AG04450 (cell line): ENCODE measurements around the gene CORO7. TPM values are rescaled to one million over a fixed set of nuclear protein-coding genes. Genes with fewer than 3 reads are reported as not detected.
A peak's percentile ranks its signal among the peaks of the same experiment; 100 is the strongest.

Experiments
- CTCF ChIA-PET: fragments of 300-600, 350-600 bp; formaldehyde crosslinking; extraction: SDS; loops from one replicate; lab custom pipeline; 2022; ENCODE audit warnings: antibody characterized with exemption, inconsistent platforms; lab: Charles Lee
- POLR2A ChIA-PET: fragments of 350-600 bp; formaldehyde crosslinking; extraction: SDS; loops from one replicate; lab custom pipeline; 2021; ENCODE audit warnings: antibody characterized with exemption, inconsistent platforms; lab: Yijun Ruan, JAX
- DNase-seq: peaks from one replicate; pipeline ENCODE4 v3.0.0-alpha.2; 2011; ENCODE audit warnings: low read depth, low spot score
- H3K27ac ChIP-seq: one replicate; pipeline ENCODE4 v1.5.1; 2012; ENCODE audit warnings: low read depth, low read length, control low read depth
- H3K27me3 ChIP-seq: one replicate; pipeline ENCODE4 v1.6.0; 2012; ENCODE audit warnings: low read length; ENCODE audit not compliant: control insufficient read depth, insufficient read depth
- H3K4me3 ChIP-seq: 2 replicates; pipeline ENCODE4 v1.5.1; 2011; ENCODE audit warnings: mild to moderate bottlenecking, low read depth, low read length, control low read depth
- H3K9me3 ChIP-seq: 2 replicates; pipeline ENCODE4 v1.5.1; 2012; ENCODE audit warnings: low read length; ENCODE audit not compliant: control insufficient read depth, insufficient read depth
- CTCF ChIP-seq: IDR thresholded peaks from 2 replicates; pipeline ENCODE4 v1.5.1; 2011; ENCODE audit warnings: low read depth, low read length, control low read depth, inconsistent platforms
- polyA plus RNA-seq: library from polyadenylated mRNA; depleted of rRNA; stranded (reverse); fragments of >200 nt; gene quantifications from 2 replicates; pipeline ENCODE4 v1.2.3, GENCODE V29; 2011

CORO7 gene
- polyA plus RNA-seq, 1 experiment = 7.0 TPM

GRCh38 chr16:4376893-4377572 lies 39.4 kb downstream of the CORO7 start:
- ChIA-PET POLR2A (interaction anchor here (1.5 to 4.3 kb wide), 2 partner anchors 11 to 15 kb away, joined by 4 to 34 read pairs; no protein-coding TSS in a partner anchor), CTCF (interaction anchor here (1.0 to 9.1 kb wide), 3 partner anchors 17 to 176 kb away, joined by 3 to 55 read pairs (median 9); no protein-coding TSS in a partner anchor)
- TF ChIP-seq CTCF = no peak
- peaks cover 4% of the 10 kb centered on the region; the same call in 1 of the 2 replicates for H3K9me3 ChIP-seq
- peak overlapping the region; percentile 48; the same call in 1 of the 2 replicates for H3K4me3 ChIP-seq
- peak overlapping the region; percentile 21 for H3K27ac ChIP-seq
- DNase-seq = no peak
- no peaks in the 10 kb centered on the region for H3K27me3 ChIP-seq

DNA sequence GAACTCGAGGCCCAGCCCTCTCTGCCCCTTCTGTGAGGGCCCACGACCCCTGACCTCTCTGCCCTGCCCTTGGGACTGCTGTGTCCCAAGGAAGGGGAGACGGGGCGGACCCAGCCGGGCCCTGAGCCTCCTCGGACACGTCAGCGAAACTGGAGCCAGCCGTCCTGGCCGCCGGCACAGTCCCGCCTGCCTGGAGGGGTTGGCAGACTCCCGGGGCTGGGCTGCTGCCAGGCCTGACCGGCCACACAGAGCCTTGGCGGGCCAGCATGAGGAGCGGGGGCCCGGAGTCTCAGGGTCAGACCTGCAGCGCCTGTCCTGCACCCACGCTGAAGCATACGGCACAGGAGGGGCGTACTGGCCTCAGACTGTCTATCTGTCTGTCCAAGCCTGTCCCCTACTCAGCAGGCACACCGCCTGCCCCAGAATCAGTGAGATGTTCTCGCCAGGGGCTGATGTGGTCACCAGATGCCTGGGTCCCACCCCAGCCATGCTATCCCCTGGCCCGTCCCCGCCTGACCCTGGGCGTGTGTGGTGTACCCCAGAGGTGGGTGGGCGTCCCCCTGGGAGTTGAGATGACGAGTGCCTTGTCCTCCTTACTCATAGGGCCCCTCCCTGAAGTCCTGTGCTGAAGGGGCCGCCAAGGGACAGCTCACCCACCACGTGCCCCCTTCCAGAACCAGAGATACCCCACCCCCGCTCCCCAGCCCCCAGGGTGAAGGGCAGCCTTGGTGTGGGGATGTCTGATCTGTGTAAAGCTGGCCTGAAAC lies 40.1 kb downstream of the CORO7 start:
- Histone ChIP-seq H3K4me3 (peak overlapping the region; percentile 48), H3K27ac (peak overlapping the region; percentile 87), H3K9me3 (peaks cover 4% of the 10 kb centered on the region; the same call in 1 of the 2 replicates), H3K27me3 (no peaks in the 10 kb centered on the region)
- peak; percentile 57 for DNase-seq
- ChIA-PET POLR2A (interaction anchor here (0.5 to 4.3 kb wide), 3 partner anchors 13 to 20 kb away, joined by 3 to 34 read pairs (median 4); no protein-coding TSS in a partner anchor), CTCF (interaction anchor here (3.2 to 9.1 kb wide), 2 partner anchors 17 to 27 kb away, joined by 9 to 55 read pairs; no protein-coding TSS in a partner anchor)
- no peak for TF ChIP-seq CTCF

DNA sequence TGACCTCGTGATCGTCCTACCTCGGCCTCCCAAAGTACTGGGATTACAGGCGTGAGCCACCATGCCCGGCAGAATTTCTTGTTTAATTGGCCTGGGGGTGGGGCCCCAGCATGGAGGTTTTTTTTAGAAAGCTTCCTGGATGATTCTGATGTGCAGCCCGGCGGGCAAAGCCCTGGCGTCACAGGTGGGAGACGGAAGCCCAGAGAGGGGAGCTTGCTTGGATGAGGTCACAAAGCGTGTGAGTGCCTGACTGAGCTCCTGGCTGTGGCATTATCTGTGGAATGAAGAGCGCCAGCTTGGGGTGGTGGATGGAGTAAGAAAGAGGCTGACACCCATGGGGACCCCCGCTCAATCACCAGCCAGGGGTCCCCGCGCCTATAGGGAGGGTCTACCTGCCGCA lies 40.7 kb downstream of the CORO7 start:
- TF ChIP-seq CTCF = no peak
- CTCF ChIA-PET = interaction anchor here (9.1 kb wide), 1 partner anchor 27 kb away, joined by 55 read pairs; no protein-coding TSS in a partner anchor

GRCh38 chr16:4373909-4374742 lies 42.3 kb downstream of the CORO7 start:
- Histone ChIP-seq H3K9me3 (no peaks in the 10 kb centered on the region; the same call in 1 of the 2 replicates), H3K4me3 (peak overlapping the region; percentile 97), H3K27ac (peak overlapping the region; percentile 96), H3K27me3 (no peaks in the 10 kb centered on the region)
- DNase-seq = peak; percentile 93
- CTCF ChIA-PET = interaction anchor here (0.9 to 9.1 kb wide), 3 partner anchors 15 to 85 kb away, joined by 3 to 55 read pairs (median 5); no protein-coding TSS in a partner anchor
- POLR2A ChIA-PET = interaction anchor here (0.6 to 4.3 kb wide), 15 partner anchors 7 to 106 kb away, joined by 3 to 34 read pairs (median 4); partner anchors contain the start of genes PAM16 and TFAP4
- no peak for TF ChIP-seq CTCF

More for the DNA sequence above, 40.7 kb downstream of the CORO7 start:
- peak overlapping the region; percentile 87 for H3K27ac ChIP-seq
- H3K9me3 ChIP-seq = no peaks in the 10 kb centered on the region; the same call in 1 of the 2 replicates
- DNase-seq = no peak
- POLR2A ChIA-PET = interaction anchor here (0.5 to 4.3 kb wide), 4 partner anchors 14 to 23 kb away, joined by 3 to 34 read pairs (median 4); no protein-coding TSS in a partner anchor
- H3K4me3 ChIP-seq = peak overlapping the region; percentile 48
- no peaks in the 10 kb centered on the region for H3K27me3 ChIP-seq
